ENCODE measurements around the gene HOXB4.

GRCh38 chr17:48611213-48611612 lies 33.1 kb upstream of the HOXB4 start:
- TF ChIP-seq, protein P1, sequence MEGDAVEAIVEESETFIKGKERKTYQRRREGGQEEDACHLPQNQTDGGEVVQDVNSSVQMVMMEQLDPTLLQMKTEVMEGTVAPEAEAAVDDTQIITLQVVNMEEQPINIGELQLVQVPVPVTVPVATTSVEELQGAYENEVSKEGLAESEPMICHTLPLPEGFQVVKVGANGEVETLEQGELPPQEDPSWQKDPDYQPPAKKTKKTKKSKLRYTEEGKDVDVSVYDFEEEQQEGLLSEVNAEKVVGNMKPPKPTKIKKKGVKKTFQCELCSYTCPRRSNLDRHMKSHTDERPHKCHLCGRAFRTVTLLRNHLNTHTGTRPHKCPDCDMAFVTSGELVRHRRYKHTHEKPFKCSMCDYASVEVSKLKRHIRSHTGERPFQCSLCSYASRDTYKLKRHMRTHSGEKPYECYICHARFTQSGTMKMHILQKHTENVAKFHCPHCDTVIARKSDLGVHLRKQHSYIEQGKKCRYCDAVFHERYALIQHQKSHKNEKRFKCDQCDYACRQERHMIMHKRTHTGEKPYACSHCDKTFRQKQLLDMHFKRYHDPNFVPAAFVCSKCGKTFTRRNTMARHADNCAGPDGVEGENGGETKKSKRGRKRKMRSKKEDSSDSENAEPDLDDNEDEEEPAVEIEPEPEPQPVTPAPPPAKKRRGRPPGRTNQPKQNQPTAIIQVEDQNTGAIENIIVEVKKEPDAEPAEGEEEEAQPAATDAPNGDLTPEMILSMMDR (IDR thresholded peaks at IDR 0.05): no peak
- TF ChIP-seq POLR2A (IDR thresholded peaks at IDR 0.05) (no peak), EP300 (IDR thresholded peaks at IDR 0.05) (no peak)
